WTC11 (cell line): ENCODE data around the gene SLC13A4.
"Not testable (repeated sequence)": the region's sequence is repeated elsewhere in the genome, so short reads cannot be mapped to it uniquely, and the experiment has no call there.

Experiments
- MXD4 ChIP-seq: fragments of 250-450 bp; sonication (Bioruptor Pico); IDR thresholded peaks from 2 replicates; pipeline ENCODE4 v1.8.0; 2021; ENCODE audit warnings: mild to moderate bottlenecking, moderate library complexity, borderline replicate concordance
- NFYB ChIP-seq: sonication (generic); formaldehyde crosslinking; conservative IDR thresholded peaks from 2 replicates; pipeline ENCODE4 v1.8.0; 2022; ENCODE audit warnings: low read depth, missing genetic modification reagents
- SMAD4 ChIP-seq: sonication (generic); formaldehyde crosslinking; IDR thresholded peaks from 2 replicates; pipeline ENCODE4 v1.8.0; 2022; ENCODE audit warnings: mild to moderate bottlenecking, missing genetic modification reagents
- SP1 ChIP-seq: sonication (generic); formaldehyde crosslinking; conservative IDR thresholded peaks from 2 replicates; pipeline ENCODE4 v1.8.1; 2022; ENCODE audit warnings: missing genetic modification reagents
- ZNF263 ChIP-seq: sonication (generic); formaldehyde crosslinking; IDR thresholded peaks from 2 replicates; pipeline ENCODE4 v1.8.1; 2022; ENCODE audit warnings: low read depth, mild to moderate bottlenecking, moderate library complexity, missing genetic modification reagents
- TF ChIP-seq, protein P1 (sequence below): fragments of 200-600 bp; IDR thresholded peaks from 2 replicates; pipeline ENCODE4 v1.8.0; 2022; ENCODE audit warnings: antibody characterized with exemption
- TF ChIP-seq, protein P2 (sequence below): sonication (generic); formaldehyde crosslinking; IDR thresholded peaks from 2 replicates; pipeline ENCODE4 v1.8.0; 2022; ENCODE audit warnings: mild to moderate bottlenecking, missing genetic modification reagents
- TF ChIP-seq, protein P3 (sequence below): sonication (generic); formaldehyde crosslinking; IDR thresholded peaks from 2 replicates; pipeline ENCODE4 v1.8.1; 2022; ENCODE audit warnings: mild to moderate bottlenecking, missing genetic modification reagents, moderate library complexity, borderline replicate concordance
- TF ChIP-seq, protein P4 (sequence below): sonication (generic); formaldehyde crosslinking; IDR thresholded peaks from 2 replicates; pipeline ENCODE4 v1.8.1; 2022; ENCODE audit warnings: mild to moderate bottlenecking, moderate library complexity, missing genetic modification reagents
- TF ChIP-seq, protein P5 (sequence below): fragments of 250-450 bp; sonication (Bioruptor Pico); IDR thresholded peaks from 2 replicates; pipeline ENCODE4 v2.1.2; 2022; ENCODE audit warnings: mild to moderate bottlenecking, moderate library complexity
- TF ChIP-seq, protein P6 (sequence below): fragments of 250-450 bp; sonication (Bioruptor Pico); conservative IDR thresholded peaks from 2 replicates; pipeline ENCODE4 v1.9.0; 2021; ENCODE audit warnings: mild to moderate bottlenecking
- TF ChIP-seq, protein P7 (sequence below): fragments of 250-450 bp; sonication (Bioruptor Pico); IDR thresholded peaks from 2 replicates; pipeline ENCODE4 v1.8.0; 2021; ENCODE audit warnings: mild to moderate bottlenecking

DNA sequence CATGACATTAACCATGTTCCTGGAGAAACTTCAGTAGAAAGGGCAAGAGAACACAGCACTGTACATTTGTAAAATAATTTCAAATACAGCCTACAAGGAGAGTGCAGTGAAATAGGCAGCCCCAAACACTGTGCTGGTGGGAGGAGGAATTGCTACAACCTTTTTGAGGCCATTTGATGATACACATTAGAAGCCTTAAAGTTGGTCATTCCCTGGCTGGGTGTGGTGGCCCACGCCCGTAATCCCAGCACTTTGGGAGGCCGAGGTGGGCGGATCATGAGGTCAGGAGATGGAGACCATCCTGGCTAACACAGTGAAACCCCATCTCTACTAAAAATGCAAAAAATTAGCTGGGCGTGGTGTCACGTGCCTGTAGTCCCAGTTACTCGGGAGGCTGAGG lies 35.4 kb downstream of the SLC13A4 start:
- TF ChIP-seq, protein P1, sequence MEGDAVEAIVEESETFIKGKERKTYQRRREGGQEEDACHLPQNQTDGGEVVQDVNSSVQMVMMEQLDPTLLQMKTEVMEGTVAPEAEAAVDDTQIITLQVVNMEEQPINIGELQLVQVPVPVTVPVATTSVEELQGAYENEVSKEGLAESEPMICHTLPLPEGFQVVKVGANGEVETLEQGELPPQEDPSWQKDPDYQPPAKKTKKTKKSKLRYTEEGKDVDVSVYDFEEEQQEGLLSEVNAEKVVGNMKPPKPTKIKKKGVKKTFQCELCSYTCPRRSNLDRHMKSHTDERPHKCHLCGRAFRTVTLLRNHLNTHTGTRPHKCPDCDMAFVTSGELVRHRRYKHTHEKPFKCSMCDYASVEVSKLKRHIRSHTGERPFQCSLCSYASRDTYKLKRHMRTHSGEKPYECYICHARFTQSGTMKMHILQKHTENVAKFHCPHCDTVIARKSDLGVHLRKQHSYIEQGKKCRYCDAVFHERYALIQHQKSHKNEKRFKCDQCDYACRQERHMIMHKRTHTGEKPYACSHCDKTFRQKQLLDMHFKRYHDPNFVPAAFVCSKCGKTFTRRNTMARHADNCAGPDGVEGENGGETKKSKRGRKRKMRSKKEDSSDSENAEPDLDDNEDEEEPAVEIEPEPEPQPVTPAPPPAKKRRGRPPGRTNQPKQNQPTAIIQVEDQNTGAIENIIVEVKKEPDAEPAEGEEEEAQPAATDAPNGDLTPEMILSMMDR, result not testable (repeated sequence)
- TF ChIP-seq SMAD4, MXD4, NFYB, ZNF263, SP1 (CRISPR knock-in tag): not testable (repeated sequence)
- TF ChIP-seq, protein P2, sequence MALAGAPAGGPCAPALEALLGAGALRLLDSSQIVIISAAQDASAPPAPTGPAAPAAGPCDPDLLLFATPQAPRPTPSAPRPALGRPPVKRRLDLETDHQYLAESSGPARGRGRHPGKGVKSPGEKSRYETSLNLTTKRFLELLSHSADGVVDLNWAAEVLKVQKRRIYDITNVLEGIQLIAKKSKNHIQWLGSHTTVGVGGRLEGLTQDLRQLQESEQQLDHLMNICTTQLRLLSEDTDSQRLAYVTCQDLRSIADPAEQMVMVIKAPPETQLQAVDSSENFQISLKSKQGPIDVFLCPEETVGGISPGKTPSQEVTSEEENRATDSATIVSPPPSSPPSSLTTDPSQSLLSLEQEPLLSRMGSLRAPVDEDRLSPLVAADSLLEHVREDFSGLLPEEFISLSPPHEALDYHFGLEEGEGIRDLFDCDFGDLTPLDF, result not testable (repeated sequence)
- TF ChIP-seq, protein P3, sequence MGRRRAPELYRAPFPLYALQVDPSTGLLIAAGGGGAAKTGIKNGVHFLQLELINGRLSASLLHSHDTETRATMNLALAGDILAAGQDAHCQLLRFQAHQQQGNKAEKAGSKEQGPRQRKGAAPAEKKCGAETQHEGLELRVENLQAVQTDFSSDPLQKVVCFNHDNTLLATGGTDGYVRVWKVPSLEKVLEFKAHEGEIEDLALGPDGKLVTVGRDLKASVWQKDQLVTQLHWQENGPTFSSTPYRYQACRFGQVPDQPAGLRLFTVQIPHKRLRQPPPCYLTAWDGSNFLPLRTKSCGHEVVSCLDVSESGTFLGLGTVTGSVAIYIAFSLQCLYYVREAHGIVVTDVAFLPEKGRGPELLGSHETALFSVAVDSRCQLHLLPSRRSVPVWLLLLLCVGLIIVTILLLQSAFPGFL, result not testable (repeated sequence)
- TF ChIP-seq, protein P4, sequence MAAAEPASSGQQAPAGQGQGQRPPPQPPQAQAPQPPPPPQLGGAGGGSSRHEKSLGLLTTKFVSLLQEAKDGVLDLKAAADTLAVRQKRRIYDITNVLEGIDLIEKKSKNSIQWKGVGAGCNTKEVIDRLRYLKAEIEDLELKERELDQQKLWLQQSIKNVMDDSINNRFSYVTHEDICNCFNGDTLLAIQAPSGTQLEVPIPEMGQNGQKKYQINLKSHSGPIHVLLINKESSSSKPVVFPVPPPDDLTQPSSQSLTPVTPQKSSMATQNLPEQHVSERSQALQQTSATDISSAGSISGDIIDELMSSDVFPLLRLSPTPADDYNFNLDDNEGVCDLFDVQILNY (CRISPR knock-in tag), result not testable (repeated sequence)
- TF ChIP-seq, protein P5, sequence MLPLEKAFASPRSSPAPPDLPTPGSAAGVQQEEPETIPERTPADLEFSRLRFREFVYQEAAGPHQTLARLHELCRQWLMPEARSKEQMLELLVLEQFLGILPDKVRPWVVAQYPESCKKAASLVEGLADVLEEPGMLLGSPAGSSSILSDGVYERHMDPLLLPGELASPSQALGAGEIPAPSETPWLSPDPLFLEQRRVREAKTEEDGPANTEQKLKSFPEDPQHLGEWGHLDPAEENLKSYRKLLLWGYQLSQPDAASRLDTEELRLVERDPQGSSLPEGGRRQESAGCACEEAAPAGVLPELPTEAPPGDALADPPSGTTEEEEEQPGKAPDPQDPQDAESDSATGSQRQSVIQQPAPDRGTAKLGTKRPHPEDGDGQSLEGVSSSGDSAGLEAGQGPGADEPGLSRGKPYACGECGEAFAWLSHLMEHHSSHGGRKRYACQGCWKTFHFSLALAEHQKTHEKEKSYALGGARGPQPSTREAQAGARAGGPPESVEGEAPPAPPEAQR (CRISPR knock-in tag), result not testable (repeated sequence)
- TF ChIP-seq, protein P6, sequence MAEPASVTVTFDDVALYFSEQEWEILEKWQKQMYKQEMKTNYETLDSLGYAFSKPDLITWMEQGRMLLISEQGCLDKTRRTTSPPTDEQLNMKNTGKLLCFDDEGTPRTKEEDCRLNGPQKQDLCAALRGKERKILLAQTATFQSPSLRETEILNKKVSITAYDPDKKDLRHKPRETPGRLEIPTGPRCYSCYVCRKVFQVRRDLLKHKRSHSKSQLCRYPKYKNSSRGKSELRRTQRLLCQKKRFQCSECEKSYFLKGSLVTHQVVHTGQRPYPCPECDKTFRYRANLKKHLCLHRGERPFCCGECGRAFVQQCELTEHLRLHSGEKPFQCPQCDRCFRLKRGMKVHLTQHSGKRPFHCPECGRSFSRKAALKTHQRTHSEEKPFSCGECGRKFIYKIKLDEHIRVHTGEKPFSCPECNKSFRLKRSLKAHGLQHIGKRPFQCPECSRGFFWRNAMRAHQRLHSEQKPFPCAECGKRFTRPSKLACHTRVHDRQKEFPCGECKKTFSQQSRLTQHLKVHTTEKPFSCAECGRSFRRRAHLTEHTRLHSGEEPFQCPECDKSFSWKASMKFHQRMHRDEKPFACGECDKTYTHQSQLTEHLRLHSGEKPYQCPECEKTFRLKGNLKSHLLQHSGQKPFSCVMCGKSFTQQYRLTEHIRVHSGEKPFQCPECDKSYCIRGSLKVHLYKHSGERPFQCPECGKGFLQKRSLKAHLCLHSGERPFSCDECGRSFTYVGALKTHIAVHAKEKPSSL, result not testable (repeated sequence)
- TF ChIP-seq, protein P7, sequence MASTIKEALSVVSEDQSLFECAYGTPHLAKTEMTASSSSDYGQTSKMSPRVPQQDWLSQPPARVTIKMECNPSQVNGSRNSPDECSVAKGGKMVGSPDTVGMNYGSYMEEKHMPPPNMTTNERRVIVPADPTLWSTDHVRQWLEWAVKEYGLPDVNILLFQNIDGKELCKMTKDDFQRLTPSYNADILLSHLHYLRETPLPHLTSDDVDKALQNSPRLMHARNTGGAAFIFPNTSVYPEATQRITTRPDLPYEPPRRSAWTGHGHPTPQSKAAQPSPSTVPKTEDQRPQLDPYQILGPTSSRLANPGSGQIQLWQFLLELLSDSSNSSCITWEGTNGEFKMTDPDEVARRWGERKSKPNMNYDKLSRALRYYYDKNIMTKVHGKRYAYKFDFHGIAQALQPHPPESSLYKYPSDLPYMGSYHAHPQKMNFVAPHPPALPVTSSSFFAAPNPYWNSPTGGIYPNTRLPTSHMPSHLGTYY, result not testable (repeated sequence)
